Gastroesophageal sphincter (tissue), 4 donors: ENCODE measurements around the gene RINL. TPM values are rescaled to one million over a fixed set of nuclear protein-coding genes. Genes with fewer than 3 reads are reported as not detected.
"Not testable (repeated sequence)": the region's sequence is repeated elsewhere in the genome, so short reads cannot be mapped to it uniquely, and the experiment has no call there.

Source experiments
- ATAC-seq: fragments of 150-250 bp; one replicate; pipeline ENCODE4 v1.9.1; 2016; ENCODE audit warnings: mild to moderate bottlenecking, moderate library complexity
- H3K27ac ChIP-seq, 4 donors: fragments of 200-600 bp; sonication (generic) in 3 of 4; 1 replicate in 3 of 4; 2 replicates in 1 of 4; pipeline ENCODE4 v1.5.1; 2016 to 2019
- H3K27me3 ChIP-seq: fragments of 200-600 bp; sonication (generic); one replicate; pipeline ENCODE4 v1.5.1; 2019
- H3K36me3 ChIP-seq, 2 donors: fragments of 200-600 bp; sonication (generic); one replicate each; pipeline ENCODE4 v1.5.1; 2019; ENCODE audit warnings: control low read depth in 1 of 2
- H3K4me1 ChIP-seq, 3 donors: fragments of 200-600 bp; sonication (generic); 1 replicate in 2 of 3; 2 replicates in 1 of 3; pipeline ENCODE4 v1.5.1; 2016 to 2019; ENCODE audit warnings: control low read depth in 2 of 3
- H3K4me3 ChIP-seq, 2 donors: fragments of 200-600 bp; sonication (generic); one replicate each; pipeline ENCODE4 v1.5.1; 2019; ENCODE audit warnings: mild to moderate bottlenecking in 1 of 2, moderate library complexity in 1 of 2
- H3K9me3 ChIP-seq, 3 donors: fragments of 200-600 bp; sonication (generic); one replicate each; pipeline ENCODE4 v1.5.1; 2017 to 2019; ENCODE audit warnings: control low read depth in 2 of 3
- EP300 ChIP-seq: sonication (generic); formaldehyde crosslinking; IDR thresholded peaks from one replicate; pipeline ENCODE4 v1.6.1; 2017; ENCODE audit warnings: antibody characterized with exemption, mild to moderate bottlenecking
- POLR2A ChIP-seq, 2 donors: fragments of 450-650 bp; IDR thresholded peaks; one replicate each; pipeline ENCODE4 v1.6.1; 2017; ENCODE audit warnings: antibody characterized with exemption in 2 of 2, mild to moderate bottlenecking in 2 of 2, moderate library complexity in 1 of 2
- POLR2AphosphoS5 ChIP-seq: sonication (generic); formaldehyde crosslinking; IDR thresholded peaks from one replicate; pipeline ENCODE4 v1.6.1; 2017; ENCODE audit warnings: antibody characterized with exemption
- WGBS, 2 donors: methylation state at CpG; one replicate each; pipeline ENCODE4 v1.1.5; 2018; ENCODE audit warnings: low coverage in 1 of 2; 5-methylcytosine and 5-hydroxymethylcytosine counted together
- total RNA-seq, 4 donors: library from RNA; depleted of rRNA; stranded (reverse); fragments of >200 nt; gene quantifications; one replicate each; pipeline ENCODE4 v1.1.0, GENCODE V29; 2016
- TF ChIP-seq, protein P1 (sequence below), 4 experiments: fragments of 200-600 bp in 2 of 4; fragments of 450-650 bp in 2 of 4; sonication (generic) in 1 of 4; IDR thresholded peaks; one replicate each; pipeline ENCODE4 v1.5.1; 2017 to 2019; ENCODE audit warnings: antibody characterized with exemption in 4 of 4, mild to moderate bottlenecking in 2 of 4, moderate library complexity in 2 of 4

RINL gene
- total RNA-seq, 4 donors from 2014 or later: 1.2 to 8.2 (median 4.1) TPM

GRCh38 chr19:38875656-38876395 lies 2.2 kb downstream of the RINL start:
- H3K9me3 ChIP-seq: no peaks in the 10 kb centered on the region
- WGBS, 2 donors: 70 to 78% methylated on average over 3 to 5 of the region's 6 CpGs
- TF ChIP-seq EP300 (no peak), POLR2AphosphoS5 (no peak), POLR2A (IDR thresholded peaks at IDR 0.05) (no peak)
- TF ChIP-seq, protein P1, sequence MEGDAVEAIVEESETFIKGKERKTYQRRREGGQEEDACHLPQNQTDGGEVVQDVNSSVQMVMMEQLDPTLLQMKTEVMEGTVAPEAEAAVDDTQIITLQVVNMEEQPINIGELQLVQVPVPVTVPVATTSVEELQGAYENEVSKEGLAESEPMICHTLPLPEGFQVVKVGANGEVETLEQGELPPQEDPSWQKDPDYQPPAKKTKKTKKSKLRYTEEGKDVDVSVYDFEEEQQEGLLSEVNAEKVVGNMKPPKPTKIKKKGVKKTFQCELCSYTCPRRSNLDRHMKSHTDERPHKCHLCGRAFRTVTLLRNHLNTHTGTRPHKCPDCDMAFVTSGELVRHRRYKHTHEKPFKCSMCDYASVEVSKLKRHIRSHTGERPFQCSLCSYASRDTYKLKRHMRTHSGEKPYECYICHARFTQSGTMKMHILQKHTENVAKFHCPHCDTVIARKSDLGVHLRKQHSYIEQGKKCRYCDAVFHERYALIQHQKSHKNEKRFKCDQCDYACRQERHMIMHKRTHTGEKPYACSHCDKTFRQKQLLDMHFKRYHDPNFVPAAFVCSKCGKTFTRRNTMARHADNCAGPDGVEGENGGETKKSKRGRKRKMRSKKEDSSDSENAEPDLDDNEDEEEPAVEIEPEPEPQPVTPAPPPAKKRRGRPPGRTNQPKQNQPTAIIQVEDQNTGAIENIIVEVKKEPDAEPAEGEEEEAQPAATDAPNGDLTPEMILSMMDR (IDR thresholded peaks at IDR 0.05): no peak
- H3K4me3 ChIP-seq: no peak overlapping the region
- no peak overlapping the region for H3K27ac ChIP-seq
- H3K27me3 ChIP-seq: no peaks in the 10 kb centered on the region
- H3K36me3 ChIP-seq: peaks cover 0 to 24% of the 10 kb centered on the region in 2 donors
- ATAC-seq: no peak
- peaks cover 0 to 14% (median 3%) of the 10 kb centered on the region in 3 donors for H3K4me1 ChIP-seq

DNA sequence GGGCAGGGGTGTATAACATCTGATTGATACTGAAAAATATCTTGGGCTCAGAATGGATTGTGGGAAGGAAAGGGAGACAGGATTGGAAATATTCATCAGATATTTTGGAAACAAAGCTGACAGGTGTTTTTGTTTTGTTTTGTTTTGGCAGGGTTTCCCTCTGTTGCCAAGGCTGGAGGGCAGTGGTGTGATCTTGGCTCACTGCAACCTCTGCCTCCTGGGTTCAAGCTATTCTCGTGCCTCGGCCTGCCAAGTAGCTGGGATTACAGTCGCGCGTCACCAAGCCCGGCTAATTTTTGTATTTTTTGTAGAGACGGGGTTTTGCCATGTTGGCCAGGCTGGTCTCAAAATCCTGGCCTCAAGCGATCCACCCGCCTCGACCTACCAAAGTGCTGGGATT lies 4.7 kb downstream of the RINL start:
- peaks cover 0 to 31% (median 4%) of the 10 kb centered on the region in 3 donors for H3K4me1 ChIP-seq
- not testable (repeated sequence) for H3K36me3 ChIP-seq, H3K9me3 ChIP-seq, H3K4me3 ChIP-seq, H3K27ac ChIP-seq, ATAC-seq, H3K27me3 ChIP-seq
- WGBS, 2 donors: 83 to 87% methylated on average over 5 to 7 of the region's 10 CpGs

GRCh38 chr19:38870612-38871011 lies 7.5 kb downstream of the RINL start:
- Histone ChIP-seq H3K4me3 (no peak overlapping the region), H3K27ac (peak overlapping the region in 2 of 4 donors; percentile 47 to 73), H3K36me3 (no peaks in the 10 kb centered on the region), H3K27me3 (no peaks in the 10 kb centered on the region), H3K4me1 (peaks cover 0 to 21% (median 4%) of the 10 kb centered on the region in 3 donors), H3K9me3 (no peaks in the 10 kb centered on the region)
- ATAC-seq: no peak
- TF ChIP-seq EP300: no peak
- WGBS, 2 donors: 100% methylated on average over 1 of the region's 19 CpGs; no CpG with 5 or more reads in 1 of the 2 donors

DNA sequence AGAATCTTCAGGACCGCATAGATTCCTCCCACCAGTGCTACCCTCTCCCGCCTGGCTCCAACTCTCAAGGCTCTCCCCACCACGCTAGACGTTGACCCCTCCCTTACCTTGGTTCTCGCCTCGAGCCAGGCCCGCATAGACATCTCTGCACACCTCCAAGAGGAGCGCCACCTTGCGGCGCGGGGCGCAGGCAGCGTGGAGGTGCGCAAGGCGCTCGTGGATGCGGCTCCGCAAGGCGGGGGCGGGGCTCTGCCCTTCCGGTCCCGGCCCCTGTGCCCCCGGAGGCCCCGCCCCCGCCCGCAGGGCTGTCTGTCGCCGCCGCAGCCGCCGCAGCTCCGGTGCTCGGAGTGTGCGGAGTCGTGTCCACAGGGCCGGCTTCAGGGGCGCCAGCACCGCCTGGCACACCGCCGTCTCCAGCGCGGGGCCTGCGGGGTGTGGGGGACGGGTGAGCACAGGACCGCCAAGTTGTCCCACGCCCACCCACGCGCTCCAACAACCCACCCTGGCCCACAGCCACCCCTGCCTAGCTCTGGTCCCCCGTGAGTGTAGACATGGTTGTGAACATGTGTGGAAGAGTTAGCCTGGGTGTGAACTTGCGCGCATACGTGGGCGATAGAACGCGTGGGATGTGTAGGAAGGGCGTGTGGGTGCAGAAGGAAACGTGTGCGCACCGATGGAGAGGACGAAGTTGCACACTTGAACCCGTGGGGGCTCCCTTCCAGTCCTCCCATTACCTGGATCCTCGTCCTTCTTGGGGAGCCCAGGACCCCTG lies 8.1 kb downstream of the RINL start:
- H3K27ac ChIP-seq: peak overlapping the region in 2 of 4 donors; percentile 47 to 73
- H3K27me3 ChIP-seq: no peaks in the 10 kb centered on the region
- ATAC-seq: peak; percentile 97
- 17 to 20% methylated on average over 2 to 6 of the region's 62 CpGs for WGBS, 2 donors
- peak overlapping the region; percentile 18 to 56 for H3K4me3 ChIP-seq
- no peaks in the 10 kb centered on the region for H3K9me3 ChIP-seq
- TF ChIP-seq POLR2AphosphoS5 (peak; percentile 55), POLR2A (IDR thresholded peaks at IDR 0.05) (no peak), EP300 (no peak)
- TF ChIP-seq, protein P1 (IDR thresholded peaks at IDR 0.05): peak in 3 of 4 experiments; percentile 84 to 97 (median 85)
- peaks cover 0 to 21% (median 4%) of the 10 kb centered on the region in 3 donors for H3K4me1 ChIP-seq
- no peaks in the 10 kb centered on the region for H3K36me3 ChIP-seq

DNA sequence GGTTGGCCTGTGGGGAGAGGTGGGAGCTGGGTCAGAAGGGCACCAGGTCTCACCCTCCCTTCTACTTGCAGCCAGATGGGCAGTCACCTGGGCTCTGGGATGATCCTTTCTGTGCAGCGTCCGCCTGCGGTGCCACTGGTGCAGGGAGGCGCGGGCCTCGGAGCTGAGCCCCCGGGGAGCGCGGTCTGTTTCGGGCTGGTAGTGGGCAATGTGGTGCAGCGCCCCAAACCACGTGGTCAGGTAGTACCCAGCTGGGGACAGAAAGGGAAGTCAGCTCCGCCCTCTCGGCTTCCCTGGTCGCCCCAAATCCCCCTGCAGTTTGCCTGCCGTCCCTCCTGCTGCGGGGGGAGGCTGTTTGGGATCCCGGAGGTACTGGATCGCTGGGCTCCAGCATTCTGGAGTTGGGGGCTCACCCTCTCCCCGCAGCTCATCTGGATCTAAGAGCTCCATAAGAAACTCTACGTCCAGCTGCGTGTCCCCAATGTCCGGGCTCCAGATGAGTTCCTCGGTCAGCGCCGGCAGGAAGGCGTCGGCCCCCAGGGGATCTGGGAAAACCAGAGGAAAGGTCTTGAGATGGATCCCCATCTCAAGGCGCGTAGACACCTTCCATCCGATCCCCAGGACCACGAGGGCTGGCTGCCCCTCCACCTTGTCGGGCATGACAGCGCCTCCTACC lies 8.8 kb downstream of the RINL start:
- no peaks in the 10 kb centered on the region for H3K27me3 ChIP-seq
- H3K4me3 ChIP-seq: peak overlapping the region; percentile 18 to 56
- TF ChIP-seq EP300 (no peak), POLR2AphosphoS5 (no peak), POLR2A (IDR thresholded peaks at IDR 0.05) (no peak)
- TF ChIP-seq, protein P1 (IDR thresholded peaks at IDR 0.05): no peak
- WGBS, 2 donors: 0 to 5% methylated on average over 4 to 8 of the region's 34 CpGs
- H3K9me3 ChIP-seq: no peaks in the 10 kb centered on the region
- no peaks in the 10 kb centered on the region for H3K36me3 ChIP-seq
- H3K27ac ChIP-seq: peak overlapping the region in 2 of 4 donors; percentile 47 to 73
- no peak for ATAC-seq
- H3K4me1 ChIP-seq: peaks cover 0 to 21% (median 4%) of the 10 kb centered on the region in 3 donors
